CD14-positive monocyte (primary cell): Measurements from ENCODE around the gene CNOT1. TPM values are rescaled to one million over a fixed set of nuclear protein-coding genes. Genes with fewer than 3 reads are reported as not detected.

Source experiments
- DNase-seq, 3 donors: peaks; one replicate each; pipeline ENCODE4 v3.0.0-alpha.2; 2011 to 2022
- H2AFZ ChIP-seq: 2 replicates; pipeline ENCODE4 v1.6.0; 2012; ENCODE audit warnings: mild to moderate bottlenecking, low read depth, low read length, inconsistent platforms; ENCODE audit not compliant: insufficient read depth, poor library complexity, severe bottlenecking
- H3K27ac ChIP-seq, 2 donors: 1 replicate in 1 of 2; 2 replicates in 1 of 2; pipeline ENCODE4 v1.5.1; 2012 to 2013; ENCODE audit warnings: low read length in 2 of 2, control low read depth in 1 of 2, inconsistent platforms in 1 of 2, low read depth in 1 of 2, mild to moderate bottlenecking in 1 of 2
- H3K27me3 ChIP-seq, 2 donors: one replicate each; pipeline versions ENCODE4 v1.6.0 to v1.6.1; 2011 to 2013; ENCODE audit warnings: low read length in 2 of 2; ENCODE audit not compliant: control insufficient read depth in 2 of 2, insufficient read depth in 2 of 2
- H3K36me3 ChIP-seq, 2 donors: replicated peaks in 1 of 2; 1 replicate in 1 of 2; 2 replicates in 1 of 2; pipeline versions ENCODE4 v1.5.1 to v1.6.1; 2012 to 2013; ENCODE audit warnings: low read length in 2 of 2, control low read depth in 1 of 2, inconsistent platforms in 1 of 2, mild to moderate bottlenecking in 1 of 2; ENCODE audit not compliant: insufficient read depth in 2 of 2, control insufficient read depth in 1 of 2
- H3K4me1 ChIP-seq, 2 donors: 1 replicate in 1 of 2; 2 replicates in 1 of 2; pipeline versions ENCODE4 v1.5.1 to v1.6.1; 2012 to 2013; ENCODE audit warnings: low read length in 2 of 2, control low read depth in 1 of 2, inconsistent platforms in 1 of 2, mild to moderate bottlenecking in 1 of 2, moderate library complexity in 1 of 2; ENCODE audit not compliant: insufficient read depth in 2 of 2, control insufficient read depth in 1 of 2
- H3K4me2 ChIP-seq: replicated peaks from 2 replicates; pipeline ENCODE3; 2012; ENCODE audit warnings: low read length, moderate library complexity, mild to moderate bottlenecking; ENCODE audit not compliant: poor library complexity, severe bottlenecking; ENCODE audit errors: extremely low read depth
- H3K4me3 ChIP-seq, 3 experiments: fragments of 200-600 bp in 1 of 3; sonication (generic) in 1 of 3; replicated peaks in 1 of 3; 1 replicate in 2 of 3; 2 replicates in 1 of 3; pipeline ENCODE4 v1.5.1; 2011 to 2013; ENCODE audit warnings: low read length in 3 of 3, mild to moderate bottlenecking in 3 of 3, control low read depth in 2 of 3, low read depth in 2 of 3, inconsistent platforms in 1 of 3, moderate library complexity in 1 of 3
- H3K79me2 ChIP-seq: 2 replicates; pipeline ENCODE4 v1.6.0; 2012; ENCODE audit warnings: mild to moderate bottlenecking, control low read depth, inconsistent platforms, low read length, moderate library complexity; ENCODE audit not compliant: insufficient read depth
- H3K9ac ChIP-seq: 2 replicates; pipeline ENCODE4 v1.6.0; 2017; ENCODE audit warnings: low read length, mild to moderate bottlenecking; ENCODE audit not compliant: insufficient read depth, poor library complexity, severe bottlenecking
- H3K9me3 ChIP-seq, 2 donors: replicated peaks in 1 of 2; 1 replicate in 1 of 2; 2 replicates in 1 of 2; pipeline versions ENCODE4 v1.5.1 to v1.6.1; 2012 to 2013; ENCODE audit warnings: low read length in 2 of 2, control low read depth in 1 of 2; ENCODE audit not compliant: control insufficient read depth in 1 of 2, insufficient read depth in 1 of 2
- H4K20me1 ChIP-seq: 2 replicates; pipeline ENCODE4 v1.6.0; 2012; ENCODE audit warnings: mild to moderate bottlenecking, low read length, control low read depth, moderate library complexity; ENCODE audit not compliant: insufficient read depth
- H3K27ac Mint-ChIP-seq, 7 donors: one replicate each; pipeline ENCODE4 v1.8.0; 2020; ENCODE audit warnings: mild to moderate bottlenecking in 7 of 7, mixed read lengths in 7 of 7, moderate library complexity in 6 of 7, inconsistent platforms in 2 of 7
- H3K27me3 Mint-ChIP-seq, 3 donors: one replicate each; pipeline ENCODE4 v1.8.0; 2021 to 2022; ENCODE audit warnings: low read depth in 3 of 3, mild to moderate bottlenecking in 3 of 3, mixed read lengths in 3 of 3, moderate library complexity in 3 of 3, inconsistent platforms in 1 of 3
- H3K36me3 Mint-ChIP-seq, 2 donors: one replicate each; pipeline ENCODE4 v1.8.0; 2020; ENCODE audit warnings: mixed read lengths in 2 of 2, inconsistent platforms in 1 of 2, mild to moderate bottlenecking in 1 of 2
- H3K4me1 Mint-ChIP-seq: one replicate; pipeline ENCODE4 v1.8.0; 2020; ENCODE audit warnings: mild to moderate bottlenecking, mixed read lengths
- H3K4me3 Mint-ChIP-seq, 2 donors: one replicate each; pipeline ENCODE4 v1.8.0; 2020; ENCODE audit warnings: mild to moderate bottlenecking in 2 of 2, mixed read lengths in 2 of 2, moderate library complexity in 1 of 2
- H3K9me3 Mint-ChIP-seq, 7 donors: one replicate each; pipeline ENCODE4 v1.8.0; 2020 to 2022; ENCODE audit warnings: mixed read lengths in 7 of 7, mild to moderate bottlenecking in 6 of 7, moderate library complexity in 6 of 7, inconsistent platforms in 2 of 7
- CTCF ChIP-seq: fragments of 200-600 bp; IDR thresholded peaks from one replicate; pipeline ENCODE4 v1.8.0; 2022; ENCODE audit warnings: antibody characterized with exemption, mild to moderate bottlenecking
- WGBS: methylation state at CpG from one replicate; pipeline ENCODE4 v1.1.5; 2013; ENCODE audit warnings: missing lambda C conversion rate; ENCODE audit not compliant: insufficient coverage; 5-methylcytosine and 5-hydroxymethylcytosine counted together
- intact Hi-C, 2 donors: fragments of 100-400 bp; cut with micrococcal nuclease; formaldehyde crosslinking; loops; one replicate each; pipeline versions ENCODE4 v1.15.0 to v1.15.1; 2023
- polyA plus RNA-seq, 3 donors: library from polyadenylated mRNA; depleted of rRNA in 1 of 3; unstranded in 2 of 3; stranded (reverse) in 1 of 3; fragments of 300-500 nt in 2 of 3; fragments of >200 nt in 1 of 3; fragmentation: Illumina TruSeq in 2 of 3; gene quantifications; 1 replicate in 2 of 3; 2 replicates in 1 of 3; pipeline ENCODE4 v1.2.3, GENCODE V29; 2012 to 2021

Gene CNOT1
- polyA plus RNA-seq, 3 donors: 50.8 to 182 (median 60.8) TPM

- Histone ChIP-seq H3K27ac (no peak overlapping the region), H3K4me2 (no peak overlapping the region), H3K79me2 (no peaks in the 10 kb centered on the region), H3K9me3 (peaks cover 0 to 23% of the 10 kb centered on the region in 2 donors), H3K36me3 (no peaks in the 10 kb centered on the region), H3K9ac (no peak overlapping the region), H2AFZ (no peak overlapping the region), H3K27me3 (peaks cover 15 to 37% of the 10 kb centered on the region in 2 donors), H3K4me3 (no peak overlapping the region), H4K20me1 (no peaks in the 10 kb centered on the region), H3K4me1 (peaks cover 5 to 12% of the 10 kb centered on the region in 2 donors)
- Mint-ChIP-seq H3K9me3 (peaks cover 0 to 3% (median 1%) of the 10 kb centered on the region in 7 donors), H3K27ac (no peak overlapping the region), H3K4me1 (peaks cover 7% of the 10 kb centered on the region), H3K4me3 (no peak overlapping the region), H3K27me3 (peaks cover 41 to 49% (median 47%) of the 10 kb centered on the region in 3 donors), H3K36me3 (no peaks in the 10 kb centered on the region)
- WGBS: 95% methylated on average over 16 of the region's 21 CpGs
- no peak for TF ChIP-seq CTCF
- intact Hi-C loops: no loop called here
- DNase-seq: no peak
These were observed 125.5 kb downstream of the CNOT1 start for GRCh38 chr16:58503863-58504688.

GRCh38 chr16:58503166-58503862 is 126.3 kb downstream of the CNOT1 start:
- no peak for TF ChIP-seq CTCF
- Mint-ChIP-seq H3K9me3 (peaks cover 0 to 4% (median 1%) of the 10 kb centered on the region in 7 donors), H3K27me3 (peaks cover 46 to 55% (median 51%) of the 10 kb centered on the region in 3 donors), H3K4me3 (peak overlapping the region in 1 of 2 donors; percentile 42), H3K4me1 (peaks cover 7% of the 10 kb centered on the region), H3K27ac (no peak overlapping the region), H3K36me3 (no peaks in the 10 kb centered on the region)
- DNase-seq: no peak
- intact Hi-C loops: no loop called here
- H3K27me3 ChIP-seq: peaks cover 15 to 38% of the 10 kb centered on the region in 2 donors
- H2AFZ ChIP-seq: no peak overlapping the region
- no peak overlapping the region for H3K9ac ChIP-seq
- WGBS: 92% methylated on average over 13 of the region's 14 CpGs
- no peaks in the 10 kb centered on the region for H3K79me2 ChIP-seq
- H3K36me3 ChIP-seq: no peaks in the 10 kb centered on the region
- H3K9me3 ChIP-seq: peaks cover 0 to 23% of the 10 kb centered on the region in 2 donors
- peaks cover 5 to 12% of the 10 kb centered on the region in 2 donors for H3K4me1 ChIP-seq
- H4K20me1 ChIP-seq: no peaks in the 10 kb centered on the region
- H3K27ac ChIP-seq: no peak overlapping the region
- H3K4me3 ChIP-seq: no peak overlapping the region
- H3K4me2 ChIP-seq: no peak overlapping the region
